Naive thymus-derived CD8-positive, alpha-beta T cell (primary cell): ENCODE data around the gene OGDHL. TPM values are rescaled to one million over a fixed set of nuclear protein-coding genes. Genes with fewer than 3 reads are reported as not detected.

ENCODE experiments used
- ATAC-seq, 2 donors: fragments of 150-1000 bp; cut with Tn5 transposase in 1 of 2; sonication (Bioruptor Pico), chemical (Tn5 transposase) in 1 of 2; 1 replicate in 1 of 2; 2 replicates in 1 of 2; pipeline ENCODE4 v1.10.0; 2021; ENCODE audit warnings: mild to moderate bottlenecking in 2 of 2, moderate library complexity in 2 of 2
- POLR2A ChIA-PET: fragments of 350-600 bp; sonication (Branson Sonifier 250); formaldehyde crosslinking; loops from one replicate; lab custom pipeline; 2021; ENCODE audit warnings: antibody characterized with exemption; lab: Charles Lee
- DNase-seq, 10 donors: peaks; one replicate each; pipeline versions ENCODE4 v3.0.0 to v3.0.0-alpha.2; 2020 to 2022
- H3K27ac Mint-ChIP-seq, 10 donors: one replicate each; pipeline ENCODE4 v1.8.0; 2020 to 2022; ENCODE audit warnings: mild to moderate bottlenecking in 10 of 10, mixed read lengths in 10 of 10, moderate library complexity in 4 of 10, inconsistent platforms in 1 of 10
- H3K27me3 Mint-ChIP-seq, 5 donors: one replicate each; pipeline ENCODE4 v1.8.0; 2021 to 2022; ENCODE audit warnings: mixed read lengths in 5 of 5
- H3K36me3 Mint-ChIP-seq, 3 donors: one replicate each; pipeline ENCODE4 v1.8.0; 2020 to 2022; ENCODE audit warnings: mixed read lengths in 3 of 3, mild to moderate bottlenecking in 2 of 3, inconsistent platforms in 1 of 3
- H3K4me1 Mint-ChIP-seq, 4 donors: one replicate each; pipeline ENCODE4 v1.8.0; 2021 to 2022; ENCODE audit warnings: mixed read lengths in 4 of 4
- H3K4me3 Mint-ChIP-seq, 10 donors: one replicate each; pipeline ENCODE4 v1.8.0; 2020 to 2022; ENCODE audit warnings: mild to moderate bottlenecking in 10 of 10, mixed read lengths in 10 of 10, moderate library complexity in 6 of 10, inconsistent platforms in 1 of 10
- H3K9me3 Mint-ChIP-seq, 9 donors: one replicate each; pipeline ENCODE4 v1.8.0; 2020 to 2022; ENCODE audit warnings: mixed read lengths in 9 of 9, mild to moderate bottlenecking in 3 of 9, inconsistent platforms in 1 of 9, moderate library complexity in 1 of 9
- polyA plus RNA-seq, 3 donors: library from polyadenylated mRNA; unstranded; fragments of 300-500 nt; fragmentation: Illumina TruSeq; gene quantifications; one replicate each; pipeline ENCODE4 v1.2.3, GENCODE V29; 2021
- total RNA-seq, 8 experiments: library from RNA in 2 of 8; stranded (reverse) in 2 of 8; gene quantifications; one replicate each; pipeline ENCODE4 v1.2.3 and lab custom pipeline; 2021 to 2026

The OGDHL gene
- total and polyA plus RNA-seq, 5 experiments from 2014 or later: not detected

DNA sequence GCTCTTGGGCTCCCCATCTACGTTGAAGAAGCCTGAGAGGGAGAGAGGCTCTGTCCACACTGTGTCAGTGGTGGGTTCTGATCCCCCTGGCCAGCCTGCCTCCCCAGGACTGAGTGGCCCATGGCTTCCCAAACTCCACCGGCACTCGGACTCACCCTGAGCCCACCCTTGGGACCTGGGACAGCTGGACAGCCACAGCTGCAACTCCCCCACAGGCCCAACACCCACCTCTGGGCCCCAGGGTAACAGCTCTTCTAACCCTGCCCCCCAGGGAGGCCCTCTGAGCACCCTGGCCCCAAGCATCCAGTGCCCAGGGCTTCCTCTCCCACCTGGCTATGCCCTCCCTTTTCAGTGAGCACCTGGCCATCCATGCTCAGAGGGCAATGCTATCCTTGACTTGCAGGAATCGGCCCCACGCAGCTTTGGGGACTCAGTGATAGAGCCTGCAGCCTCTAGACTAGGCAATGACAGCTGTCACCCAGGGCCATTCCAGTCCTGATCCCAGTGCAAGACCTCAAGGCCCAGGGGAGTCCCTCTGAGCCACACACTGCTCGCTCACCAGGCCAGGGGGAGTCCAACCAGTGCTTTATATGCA, 17.9 kb downstream of the OGDHL start:
- POLR2A ChIA-PET: no interaction called here
- Mint-ChIP-seq H3K4me1 (no peaks in the 10 kb centered on the region), H3K27me3 (peaks cover 0 to 10% (median 7%) of the 10 kb centered on the region in 5 donors), H3K9me3 (no peaks in the 10 kb centered on the region), H3K36me3 (no peaks in the 10 kb centered on the region), H3K27ac (no peak overlapping the region), H3K4me3 (no peak overlapping the region)
- DNase-seq (no peak), ATAC-seq (no peak)

DNA sequence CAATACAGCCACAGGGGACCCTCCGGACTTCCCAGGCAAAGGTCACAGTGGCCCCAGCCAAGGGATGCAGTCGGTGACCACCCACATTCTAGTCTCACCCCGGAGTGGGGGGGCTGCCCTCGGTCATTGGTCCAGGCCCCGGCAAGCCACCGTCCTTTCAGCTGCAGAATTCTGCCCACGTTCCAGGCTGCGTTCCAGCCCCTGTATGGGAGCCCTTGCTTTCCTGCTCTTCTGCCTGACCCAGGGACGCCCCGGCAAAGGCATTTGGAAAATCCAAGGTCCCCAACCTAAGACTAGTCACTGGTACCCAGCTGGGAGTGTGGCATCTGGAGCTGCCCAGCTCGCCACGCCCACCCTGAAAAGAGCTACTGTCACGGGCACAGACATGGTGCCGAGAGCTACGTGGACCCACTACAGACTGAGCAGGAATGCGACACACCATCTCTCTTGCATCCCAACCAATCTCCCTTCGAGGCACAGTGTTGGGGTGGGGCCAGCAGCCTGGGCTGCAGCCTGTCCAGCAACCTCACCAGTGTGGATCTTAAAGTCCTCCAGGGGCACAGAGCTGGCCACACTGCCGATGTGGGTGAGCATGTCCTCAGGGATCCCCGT, 18.6 kb downstream of the OGDHL start:
- Mint-ChIP-seq H3K9me3 (no peaks in the 10 kb centered on the region), H3K27me3 (peaks cover 0 to 10% (median 7%) of the 10 kb centered on the region in 5 donors), H3K36me3 (no peaks in the 10 kb centered on the region), H3K4me1 (no peaks in the 10 kb centered on the region), H3K27ac (no peak overlapping the region), H3K4me3 (no peak overlapping the region)
- DNase-seq: no peak
- POLR2A ChIA-PET: no interaction called here
- ATAC-seq: no peak

- DNase-seq (peak in 1 of 10 donors; percentile 13), ATAC-seq (no peak)
- H3K4me1 Mint-ChIP-seq: no peaks in the 10 kb centered on the region
- POLR2A ChIA-PET: no interaction called here
- no peak overlapping the region for H3K4me3 Mint-ChIP-seq
- no peaks in the 10 kb centered on the region for H3K36me3 Mint-ChIP-seq
- peaks cover 0 to 10% (median 7%) of the 10 kb centered on the region in 5 donors for H3K27me3 Mint-ChIP-seq
- H3K9me3 Mint-ChIP-seq: no peaks in the 10 kb centered on the region
- no peak overlapping the region for H3K27ac Mint-ChIP-seq
These were observed 19.2 kb downstream of the OGDHL start for GRCh38 chr10:49742683-49743463.

GRCh38 chr10:49741108-49741995, 20.8 kb downstream of the OGDHL start:
- H3K36me3 Mint-ChIP-seq: no peaks in the 10 kb centered on the region

GRCh38 chr10:49740346-49741107, 21.6 kb downstream of the OGDHL start:
- Mint-ChIP-seq H3K4me3 (no peak overlapping the region), H3K4me1 (peaks cover 0 to 1% (median 0%) of the 10 kb centered on the region in 4 donors), H3K27me3 (peaks cover 0 to 12% (median 3%) of the 10 kb centered on the region in 5 donors), H3K36me3 (no peaks in the 10 kb centered on the region), H3K27ac (no peak overlapping the region), H3K9me3 (no peaks in the 10 kb centered on the region)
- ATAC-seq: no peak
- DNase-seq: peak in 1 of 10 donors; percentile 14
- POLR2A ChIA-PET: no interaction called here

More at GRCh38 chr10:49741108-49741995, 20.8 kb downstream of the OGDHL start:
- H3K4me3 Mint-ChIP-seq: no peak overlapping the region
- peak in 1 of 10 donors; percentile 10 for DNase-seq
- POLR2A ChIA-PET: no interaction called here
- H3K27ac Mint-ChIP-seq: peak overlapping the region in 1 of 10 donors; percentile 35
- H3K27me3 Mint-ChIP-seq: peaks cover 0 to 10% (median 6%) of the 10 kb centered on the region in 5 donors
- ATAC-seq: no peak
- H3K4me1 Mint-ChIP-seq: no peaks in the 10 kb centered on the region
- no peaks in the 10 kb centered on the region for H3K9me3 Mint-ChIP-seq

DNA sequence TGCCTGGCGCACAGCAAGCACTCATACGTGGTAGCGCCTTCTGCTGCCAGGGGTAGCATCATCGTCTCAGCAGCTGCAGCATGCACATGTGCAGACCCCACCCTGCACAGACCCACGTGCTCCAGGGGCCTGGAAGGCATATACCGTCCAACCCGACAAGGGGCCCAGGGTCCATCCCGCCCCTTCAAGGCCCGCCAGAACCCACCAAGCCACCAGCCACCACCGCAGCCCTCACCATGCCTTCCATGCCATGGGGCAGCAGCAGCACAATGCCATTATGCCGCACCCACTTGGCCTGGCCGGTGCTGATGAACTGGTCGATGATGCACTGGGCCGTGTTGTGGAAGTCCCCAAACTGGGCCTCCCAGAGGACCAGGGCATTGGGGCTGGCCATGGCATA, 22.7 kb downstream of the OGDHL start:
- H3K27ac Mint-ChIP-seq: no peak overlapping the region
- H3K4me3 Mint-ChIP-seq: no peak overlapping the region
- no peaks in the 10 kb centered on the region for H3K9me3 Mint-ChIP-seq
- peaks cover 0 to 8% (median 0%) of the 10 kb centered on the region in 5 donors for H3K27me3 Mint-ChIP-seq
- ATAC-seq (no peak), DNase-seq (no peak)
- peaks cover 0 to 1% (median 0%) of the 10 kb centered on the region in 4 donors for H3K4me1 Mint-ChIP-seq
- POLR2A ChIA-PET: no interaction called here
- H3K36me3 Mint-ChIP-seq: no peaks in the 10 kb centered on the region

DNA sequence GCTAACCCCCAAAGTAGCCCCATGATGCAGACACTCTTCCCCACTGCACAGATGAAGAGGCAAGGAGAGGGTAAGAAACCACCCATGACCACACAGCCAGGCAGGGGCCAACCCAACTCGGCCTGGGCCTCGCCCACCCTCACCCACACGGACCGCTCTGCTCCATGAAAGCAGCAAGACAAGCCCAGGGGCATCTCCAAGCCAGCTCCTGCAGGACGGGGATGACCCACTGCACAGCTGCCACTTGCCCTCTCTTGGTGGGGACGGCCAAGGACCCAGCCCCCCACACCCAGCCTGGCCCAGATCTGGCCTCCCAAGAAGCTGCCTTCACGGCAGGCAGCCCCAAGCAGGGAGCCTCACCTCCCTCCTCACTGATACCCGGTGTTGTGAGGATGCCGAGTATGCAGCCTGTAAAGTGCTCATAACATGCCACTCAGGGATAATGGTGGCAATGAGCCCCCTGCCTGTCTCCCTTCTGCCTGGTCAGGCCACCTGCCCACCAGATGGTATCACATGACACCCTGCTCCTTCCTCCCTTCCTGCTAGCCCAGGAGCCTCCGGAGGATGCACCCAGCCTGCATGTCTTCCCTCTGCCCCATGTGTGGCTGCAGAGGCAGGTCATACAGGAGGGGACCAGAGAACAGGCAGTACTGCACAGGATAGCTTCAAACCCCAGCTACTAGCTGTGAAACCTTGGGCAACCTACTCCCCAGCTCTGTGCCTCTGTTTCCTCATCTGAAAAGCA, 23.3 kb downstream of the OGDHL start:
- Mint-ChIP-seq H3K27me3 (peaks cover 0 to 6% (median 0%) of the 10 kb centered on the region in 5 donors), H3K4me3 (no peak overlapping the region), H3K4me1 (peaks cover 0 to 1% (median 0%) of the 10 kb centered on the region in 4 donors), H3K27ac (no peak overlapping the region), H3K36me3 (no peaks in the 10 kb centered on the region), H3K9me3 (no peaks in the 10 kb centered on the region)
- no peak for ATAC-seq
- DNase-seq: no peak
- POLR2A ChIA-PET: no interaction called here

DNA sequence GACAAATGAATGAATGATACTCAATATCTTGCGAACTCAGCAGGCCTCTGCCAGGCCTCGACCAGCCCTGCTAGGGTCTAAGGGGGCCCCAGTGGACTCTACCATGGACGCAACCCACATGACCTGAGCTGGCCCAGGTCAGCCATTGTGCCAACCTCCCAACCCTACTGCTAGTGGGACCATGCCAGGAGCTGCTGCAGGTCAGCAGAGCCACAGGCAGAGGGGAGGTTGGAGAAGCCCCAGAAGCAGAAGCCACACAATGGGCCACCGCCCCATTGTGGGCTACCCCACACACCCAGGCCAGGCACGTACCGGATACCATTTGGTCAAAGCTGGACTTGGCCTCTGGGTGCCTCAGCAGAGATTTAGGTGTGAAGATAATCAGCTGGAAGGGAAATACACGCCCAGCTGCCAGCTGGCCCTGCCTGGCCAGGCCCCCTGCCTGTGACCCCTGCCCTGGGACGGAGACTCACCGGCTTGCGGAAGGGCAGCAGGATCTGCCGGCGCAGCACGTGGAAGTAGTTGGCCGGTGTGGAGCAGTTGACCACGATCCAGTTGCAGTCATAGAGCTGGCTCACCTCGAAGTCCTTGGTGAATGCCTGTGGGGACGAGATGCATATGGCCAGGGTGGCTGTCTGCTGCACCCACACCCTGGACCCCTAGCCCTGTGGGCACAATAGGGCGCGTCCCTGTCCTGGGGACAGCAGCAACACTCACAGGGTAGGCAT, 24.5 kb downstream of the OGDHL start:
- peaks cover 0 to 1% (median 0%) of the 10 kb centered on the region in 4 donors for H3K4me1 Mint-ChIP-seq
- H3K9me3 Mint-ChIP-seq: no peaks in the 10 kb centered on the region
- no peak overlapping the region for H3K27ac Mint-ChIP-seq
- H3K4me3 Mint-ChIP-seq: no peak overlapping the region
- ATAC-seq (no peak), DNase-seq (no peak)
- H3K36me3 Mint-ChIP-seq: no peaks in the 10 kb centered on the region
- POLR2A ChIA-PET: no interaction called here
- H3K27me3 Mint-ChIP-seq: peaks cover 0 to 6% (median 0%) of the 10 kb centered on the region in 5 donors

- POLR2A ChIA-PET: no interaction called here
These were observed 25.5 kb downstream of the OGDHL start for GRCh38 chr10:49736564-49737113.

GRCh38 chr10:49735848-49736563, 26.1 kb downstream of the OGDHL start:
- DNase-seq (peak in 1 of 10 donors; percentile 15), ATAC-seq (no peak)
- Mint-ChIP-seq H3K4me3 (no peak overlapping the region), H3K27ac (no peak overlapping the region), H3K4me1 (peaks cover 0 to 1% (median 0%) of the 10 kb centered on the region in 4 donors), H3K9me3 (no peaks in the 10 kb centered on the region), H3K36me3 (no peaks in the 10 kb centered on the region), H3K27me3 (peaks cover 0 to 6% (median 0%) of the 10 kb centered on the region in 5 donors)
- POLR2A ChIA-PET: no interaction called here

More at GRCh38 chr10:49736564-49737113, 25.5 kb downstream of the OGDHL start:
- DNase-seq (no peak), ATAC-seq (no peak)
- H3K27me3 Mint-ChIP-seq: peaks cover 0 to 6% (median 0%) of the 10 kb centered on the region in 5 donors
- H3K27ac Mint-ChIP-seq: no peak overlapping the region
- no peak overlapping the region for H3K4me3 Mint-ChIP-seq
- no peaks in the 10 kb centered on the region for H3K9me3 Mint-ChIP-seq
- H3K36me3 Mint-ChIP-seq: no peaks in the 10 kb centered on the region
- peaks cover 0 to 1% (median 0%) of the 10 kb centered on the region in 4 donors for H3K4me1 Mint-ChIP-seq
